ENCODE measurements around the gene DPYSL5.

The DPYSL5 gene

DNA sequence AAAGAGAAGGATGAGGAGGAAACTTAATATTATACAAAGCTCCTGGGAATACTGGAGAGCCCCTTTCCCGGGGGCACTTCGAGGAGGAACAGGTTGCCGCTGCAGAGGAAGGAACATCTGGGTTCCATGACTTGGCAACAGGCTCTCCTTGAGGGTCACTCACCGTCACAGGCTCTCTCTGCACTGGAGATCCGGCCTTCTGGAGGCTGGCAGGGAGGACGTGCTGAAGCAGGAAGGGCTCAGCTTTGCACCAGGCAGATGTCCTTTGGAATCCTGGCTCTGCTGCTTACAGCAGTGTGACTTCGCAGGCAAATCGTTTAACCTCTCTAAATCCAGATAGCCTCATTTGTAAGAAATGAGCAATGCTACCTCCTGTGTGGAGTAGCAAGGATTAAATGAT lies 2.9 kb upstream of the DPYSL5 start:
- DNase-seq (ENCODE audit: low spot score) = no peak

DNA sequence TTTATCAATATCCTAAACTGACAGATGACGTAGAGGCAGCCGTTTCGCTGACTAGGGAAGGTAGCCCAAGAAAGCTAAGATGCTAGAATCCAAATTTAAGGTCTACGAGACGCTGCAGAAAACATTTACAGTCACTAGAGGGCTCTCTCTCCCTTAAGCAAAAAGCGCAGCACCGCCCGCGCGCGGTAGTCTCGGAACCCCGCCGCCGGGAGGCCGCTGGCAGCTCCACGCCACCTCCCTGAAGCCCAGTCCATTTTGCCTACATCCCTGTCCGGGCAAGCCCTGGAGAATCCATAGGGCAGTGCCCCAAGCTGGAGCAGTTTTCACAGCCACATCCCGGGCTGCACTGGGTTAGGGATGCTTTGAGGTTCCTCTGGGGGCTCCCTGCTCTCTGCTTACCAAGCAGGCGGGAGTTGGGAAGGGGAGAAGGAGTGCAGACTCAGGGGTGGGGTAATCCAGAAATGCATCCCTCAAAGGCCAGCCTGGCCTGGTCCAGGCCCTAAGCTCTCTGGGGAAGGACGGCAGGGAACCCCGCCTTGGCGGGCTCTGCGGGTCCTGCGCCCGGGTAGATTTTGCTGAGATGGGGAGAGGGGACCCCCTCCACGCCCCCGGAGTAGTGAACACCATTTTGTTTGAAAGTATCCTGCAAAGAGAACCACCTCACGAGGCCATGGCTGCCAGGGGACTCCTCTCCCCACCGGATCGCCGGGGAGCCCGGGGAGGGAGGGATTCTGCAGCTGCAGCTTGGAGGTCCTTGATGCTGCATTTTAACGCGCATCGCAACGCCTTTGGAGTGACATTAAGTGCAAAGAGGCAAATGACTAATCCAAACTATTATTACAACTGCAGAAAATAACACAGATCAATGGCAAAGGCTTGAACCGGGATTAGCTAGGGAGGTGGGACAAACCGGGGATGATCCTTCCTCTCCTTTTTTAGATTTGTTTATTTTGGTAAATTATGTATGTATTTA lies 1.3 kb upstream of the DPYSL5 start:
- DNase-seq (ENCODE audit: low spot score) = peak; percentile 77

- no peak for DNase-seq (ENCODE audit: low spot score)
These were observed 651 bp upstream of the DPYSL5 start for GRCh38 chr2:26847307-26847654.

GRCh38 chr2:26848336-26849055 lies 564 bp downstream of the DPYSL5 start:
- no peak for DNase-seq (ENCODE audit: low spot score)

DNA sequence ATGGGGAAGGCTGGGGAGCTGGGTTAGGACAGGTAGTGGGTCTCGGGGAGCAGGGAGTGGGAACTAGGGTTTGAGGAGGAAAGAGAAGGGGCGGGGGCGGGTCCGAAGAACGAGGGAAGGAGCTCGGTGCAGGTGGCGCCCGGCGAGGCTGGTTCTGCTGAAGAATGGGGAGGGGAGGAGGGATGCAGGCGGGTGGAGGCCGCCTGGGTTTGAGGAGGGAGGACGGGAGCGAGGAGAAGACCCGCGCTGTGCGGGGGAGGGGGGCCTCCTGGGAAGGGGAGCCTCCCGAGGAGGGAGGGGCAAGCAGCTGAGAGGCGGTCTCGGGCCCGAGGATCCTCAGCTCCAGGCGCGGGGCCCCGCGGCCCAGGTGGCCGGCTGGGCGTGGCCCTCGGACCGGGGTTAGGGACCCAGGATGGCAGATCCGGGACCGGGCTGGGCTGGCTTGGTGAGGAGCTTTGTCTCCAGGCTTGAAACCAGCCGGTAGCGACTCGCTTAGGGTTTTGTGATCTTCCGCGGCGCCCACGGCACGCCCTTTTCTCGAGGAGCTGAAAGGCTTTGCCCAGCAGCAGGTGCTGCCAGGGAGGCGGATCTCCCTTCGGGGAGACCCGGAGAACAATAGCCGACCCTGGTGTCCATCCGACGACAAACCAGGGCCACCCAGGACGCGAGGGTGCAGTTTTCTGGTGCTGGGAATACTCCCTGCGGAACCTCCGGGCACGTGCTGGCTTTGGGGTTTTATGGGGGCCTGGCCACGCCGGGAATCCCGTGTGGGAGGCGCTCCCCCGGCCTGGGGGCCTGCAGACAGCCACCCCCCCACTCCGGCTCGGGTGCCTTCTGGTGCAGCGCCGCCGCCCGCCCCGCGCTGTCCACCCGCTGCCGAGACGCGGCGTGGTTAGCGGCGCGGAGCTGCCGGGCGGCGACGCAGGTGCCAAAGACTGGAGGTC lies 1.4 kb downstream of the DPYSL5 start:
- no peak for DNase-seq (ENCODE audit: low spot score)

DNA sequence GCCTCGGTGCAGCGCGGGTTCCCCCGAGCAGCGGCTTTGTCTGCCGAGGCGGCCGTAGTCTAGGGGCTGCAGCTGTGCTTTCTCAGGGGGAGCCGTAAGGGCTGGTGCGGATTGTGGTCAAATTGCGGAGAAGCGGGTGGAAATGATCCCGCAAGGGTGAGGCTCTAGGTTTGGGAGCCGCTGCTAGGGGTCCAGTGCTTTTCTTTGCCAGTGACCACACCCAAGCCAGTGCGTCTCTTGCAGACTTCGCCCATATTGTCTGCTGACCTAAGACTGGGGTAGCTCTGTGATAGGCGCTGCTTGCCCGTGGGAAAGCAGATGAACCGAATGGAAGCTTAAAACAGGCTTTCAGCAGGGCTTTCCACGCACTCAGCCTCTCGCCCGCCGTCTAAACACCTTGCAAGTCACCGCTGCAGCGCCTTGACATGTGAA lies 2.1 kb downstream of the DPYSL5 start:
- no peak for DNase-seq (ENCODE audit: low spot score)

DNA sequence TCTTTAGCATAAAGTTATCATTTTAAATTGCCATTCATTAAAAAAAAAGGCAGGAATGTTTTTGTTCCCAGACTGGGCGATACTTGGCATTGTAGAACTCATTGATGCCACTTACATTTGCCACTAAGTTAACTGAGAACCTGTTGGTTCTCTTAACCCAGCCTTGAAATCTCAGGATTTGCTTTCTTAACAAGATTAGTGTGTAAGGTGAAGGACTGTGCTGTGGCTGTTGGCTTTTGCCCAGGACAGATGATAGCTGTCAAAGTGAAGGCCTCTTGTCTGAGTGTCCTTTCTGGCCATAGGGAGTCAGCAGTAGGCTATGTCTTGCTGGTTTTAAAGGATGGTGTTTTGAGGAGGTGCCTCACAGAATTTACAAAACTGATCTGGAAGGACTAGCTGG lies 2.6 kb downstream of the DPYSL5 start:
- peak; percentile 9 for DNase-seq (ENCODE audit: low spot score)

DNA sequence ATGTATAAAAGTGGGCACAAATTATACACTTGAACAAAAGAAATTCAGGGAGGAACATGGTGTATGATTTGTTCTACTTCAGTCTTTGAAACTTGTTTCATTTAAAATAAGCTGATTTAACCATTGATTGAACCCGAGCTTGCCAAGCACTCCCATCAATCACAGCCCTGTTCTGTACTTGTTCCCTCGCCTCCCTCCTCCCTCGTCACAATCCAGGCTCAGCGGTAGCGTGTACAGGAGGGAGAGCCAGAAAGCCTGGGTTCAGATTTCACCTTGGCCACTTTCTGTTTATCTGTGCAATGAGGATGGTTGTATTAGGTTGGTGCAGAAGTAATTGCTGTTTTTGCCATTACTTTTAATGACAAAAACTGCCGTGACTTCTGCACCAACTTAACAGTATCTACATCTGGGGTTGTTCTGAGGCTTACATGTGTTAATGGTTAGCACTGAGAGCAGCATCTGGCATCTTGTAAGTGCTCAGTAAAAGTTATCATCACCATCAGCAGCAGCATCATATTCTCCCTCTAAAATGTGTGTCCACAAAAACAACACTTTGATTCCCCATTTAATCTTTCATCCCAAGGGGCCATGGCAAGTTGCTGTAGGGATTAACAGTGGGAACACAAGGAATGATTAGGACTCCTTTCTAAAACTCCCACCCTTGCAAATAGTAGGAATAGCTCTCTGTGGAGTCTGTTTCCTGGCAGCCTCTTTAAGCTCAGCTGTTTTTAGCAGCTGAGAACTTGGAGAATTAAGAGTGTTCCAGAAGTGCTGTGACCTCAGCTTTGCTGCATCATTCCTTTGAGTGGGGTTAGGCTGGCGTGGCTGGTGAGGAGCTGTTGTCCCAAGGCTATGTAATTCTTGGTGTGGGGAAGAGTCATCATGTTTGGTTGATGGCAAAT lies 4.7 kb downstream of the DPYSL5 start:
- no peak for DNase-seq (ENCODE audit: low spot score)

- no peak for DNase-seq (ENCODE audit: low spot score)
These were observed 5.8 kb downstream of the DPYSL5 start for GRCh38 chr2:26853751-26854150.

GRCh38 chr2:26854283-26854827 lies 6.4 kb downstream of the DPYSL5 start:
- no peak for DNase-seq (ENCODE audit: low spot score)

- no peak for DNase-seq (ENCODE audit: low spot score)
These were observed 7.5 kb downstream of the DPYSL5 start for GRCh38 chr2:26855466-26855865.

GRCh38 chr2:26859622-26860021 lies 11.7 kb downstream of the DPYSL5 start:
- no peak for DNase-seq (ENCODE audit: low spot score)

GRCh38 chr2:26860211-26860850 lies 12.4 kb downstream of the DPYSL5 start:
- no peak for DNase-seq (ENCODE audit: low spot score)

- no peak for DNase-seq (ENCODE audit: low spot score)
These were observed 13.8 kb downstream of the DPYSL5 start for GRCh38 chr2:26861610-26862224.

GRCh38 chr2:26864226-26864625 lies 16.3 kb downstream of the DPYSL5 start:
- no peak for DNase-seq (ENCODE audit: low spot score)

GRCh38 chr2:26864646-26865045 lies 16.7 kb downstream of the DPYSL5 start:
- DNase-seq (ENCODE audit: low spot score) = no peak

DNA sequence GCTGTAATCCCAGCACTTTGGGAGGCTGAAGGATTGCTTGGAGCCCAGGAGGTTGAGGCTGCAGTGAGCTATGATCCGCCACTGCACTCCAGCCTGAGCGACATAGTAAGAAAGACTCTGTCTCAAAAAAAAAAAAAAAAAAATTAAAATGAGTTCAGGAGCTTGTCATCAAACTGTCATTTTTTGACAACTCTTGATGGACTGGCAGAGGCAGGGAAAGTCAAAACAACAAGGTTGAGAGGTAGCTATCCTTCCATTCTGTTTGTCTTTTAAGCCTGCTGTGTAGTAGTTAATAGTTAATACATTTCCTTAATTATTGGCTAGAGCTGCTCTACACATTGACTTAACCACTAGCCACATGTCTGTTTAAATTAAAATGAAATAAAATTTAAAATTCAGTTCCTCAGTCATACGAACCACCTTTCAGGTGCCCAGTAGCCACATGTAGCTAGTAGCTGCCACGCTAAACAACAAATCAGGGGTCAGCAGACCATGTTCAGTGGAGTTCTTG lies 22.7 kb downstream of the DPYSL5 start:
- DNase-seq (ENCODE audit: low spot score) = no peak

DNA sequence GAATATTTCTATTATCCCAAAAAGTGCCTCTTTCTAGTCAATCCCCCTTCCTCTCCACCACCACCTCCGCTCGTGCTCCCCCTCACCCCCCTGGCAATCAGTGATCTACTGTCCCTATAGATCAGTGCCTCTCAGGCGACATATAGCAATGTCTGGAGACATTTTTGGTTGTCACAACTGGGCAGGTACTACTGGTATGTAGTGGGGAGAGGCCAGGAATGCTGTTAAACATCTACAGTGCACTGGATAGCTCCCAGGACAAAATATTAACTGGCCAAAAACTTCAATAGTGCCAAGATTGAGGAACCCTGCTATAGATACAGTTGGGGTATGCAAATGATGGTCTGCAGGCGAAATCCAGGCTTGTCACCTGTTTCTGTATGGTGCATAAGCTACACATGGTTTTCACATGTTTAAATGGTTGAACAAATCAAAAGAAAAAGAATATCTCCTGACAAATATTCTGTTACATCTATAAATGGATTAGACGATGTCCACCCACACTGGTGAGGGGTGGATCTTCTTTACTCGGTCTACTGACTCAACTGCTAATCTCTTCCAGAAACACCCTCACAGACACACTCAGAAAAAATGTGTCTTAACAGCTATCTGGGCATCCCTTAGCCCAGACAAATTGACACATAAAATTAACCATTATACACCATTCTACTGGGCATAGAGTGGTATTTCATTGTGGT lies 25.5 kb downstream of the DPYSL5 start:
- no peak for DNase-seq (ENCODE audit: low spot score)

GRCh38 chr2:26874514-26874913 lies 26.6 kb downstream of the DPYSL5 start:
- no peak for DNase-seq (ENCODE audit: low spot score)

Measured in NAMALWA (cell line).